IMR-90 (cell line): ENCODE data around the gene SCGB1C1. TPM values are rescaled to one million over a fixed set of nuclear protein-coding genes. Genes with fewer than 3 reads are reported as not detected.

ENCODE experiments used
- ATAC-seq: fragments of 200-7000 bp; cut with Tn5 transposase; 2 replicates; pipeline ENCODE4 v1.9.1; 2020; ENCODE audit warnings: low read depth, mild to moderate bottlenecking, moderate library complexity
- BruUV-seq: library from RNA; stranded (reverse); fragments of 400-500 nt; replicated peaks from 2 replicates; lab custom pipeline; 2021; lab: Mats Ljungman, UMichigan
- CTCF ChIA-PET: fragments of 300-600 bp; formaldehyde crosslinking; extraction: SDS; loops from one replicate; lab custom pipeline; 2021; ENCODE audit warnings: antibody characterized with exemption; lab: Yijun Ruan, JAX
- POLR2A ChIA-PET: fragments of 300-600 bp; sonication (Branson Sonifier 250); formaldehyde crosslinking; loops from one replicate; lab custom pipeline; 2022; ENCODE audit warnings: antibody characterized with exemption; ENCODE audit not compliant: unreplicated experiment; lab: Charles Lee
- DNase-seq: peaks from one replicate; pipeline ENCODE4 v3.0.0; 2013
- H2AFZ ChIP-seq: replicated peaks from 2 replicates; pipeline ENCODE3; 2013; ENCODE audit warnings: low read length, mild to moderate bottlenecking; ENCODE audit not compliant: poor library complexity
- H2AK5ac ChIP-seq: 2 replicates; pipeline ENCODE4 v1.6.1; 2013; ENCODE audit warnings: low read depth, low read length, inconsistent platforms
- H2AK9ac ChIP-seq: replicated peaks from 2 replicates; pipeline ENCODE3; 2013; ENCODE audit warnings: mild to moderate bottlenecking, low read depth, low read length, moderate library complexity; ENCODE audit not compliant: poor library complexity
- H2BK120ac ChIP-seq: 2 replicates; pipeline ENCODE4 v1.6.1; 2013; ENCODE audit warnings: low read depth, low read length, inconsistent platforms
- H2BK15ac ChIP-seq: 3 replicates; pipeline ENCODE4 v1.6.1; 2013; ENCODE audit warnings: low read depth, low read length, inconsistent platforms
- H2BK20ac ChIP-seq: 2 replicates; pipeline ENCODE4 v1.6.1; 2013; ENCODE audit warnings: low read depth, mild to moderate bottlenecking, inconsistent platforms, low read length, moderate library complexity
- H2BK5ac ChIP-seq: 2 replicates; pipeline ENCODE4 v1.6.1; 2013; ENCODE audit warnings: mild to moderate bottlenecking, low read depth, low read length, inconsistent platforms; ENCODE audit not compliant: poor library complexity, severe bottlenecking
- H3K14ac ChIP-seq: replicated peaks from 2 replicates; pipeline ENCODE4 v1.6.1; 2013; ENCODE audit warnings: low read depth, low read length, inconsistent platforms
- H3K18ac ChIP-seq: 2 replicates; pipeline ENCODE4 v1.6.1; 2013; ENCODE audit warnings: low read depth, low read length, control low read depth
- H3K23ac ChIP-seq: 2 replicates; pipeline ENCODE4 v1.6.1; 2013; ENCODE audit warnings: low read depth, low read length, inconsistent platforms
- H3K27ac ChIP-seq: 2 replicates; pipeline ENCODE4 v1.5.1; 2013; ENCODE audit warnings: mild to moderate bottlenecking, control low read depth, low read length; ENCODE audit not compliant: insufficient read depth
- H3K27me3 ChIP-seq: 2 replicates; pipeline ENCODE4 v1.6.1; 2013; ENCODE audit warnings: low read length; ENCODE audit not compliant: control insufficient read depth, insufficient read depth
- H3K36me3 ChIP-seq: 2 replicates; pipeline ENCODE4 v1.6.1; 2013; ENCODE audit warnings: low read length, mixed read lengths; ENCODE audit not compliant: control insufficient read depth, insufficient read depth
- H3K4ac ChIP-seq: 2 replicates; pipeline ENCODE4 v1.6.1; 2013; ENCODE audit warnings: low read depth, low read length, inconsistent platforms
- H3K4me1 ChIP-seq: 2 replicates; pipeline ENCODE4 v1.6.1; 2013; ENCODE audit warnings: low read length, mixed read lengths; ENCODE audit not compliant: control insufficient read depth, insufficient read depth
- H3K4me2 ChIP-seq: 2 replicates; pipeline ENCODE4 v1.6.1; 2013; ENCODE audit warnings: low read depth, mild to moderate bottlenecking, control low read depth, low read length, moderate library complexity
- H3K4me3 ChIP-seq: 2 replicates; pipeline ENCODE4 v1.5.1; 2013; ENCODE audit warnings: low read depth, mild to moderate bottlenecking, control low read depth, low read length, moderate library complexity; ENCODE audit not compliant: insufficient read depth
- H3K56ac ChIP-seq: 2 replicates; pipeline ENCODE4 v1.6.1; 2013; ENCODE audit warnings: low read length, inconsistent platforms; ENCODE audit not compliant: insufficient read depth; ENCODE audit errors: extremely low read depth
- H3K79me1 ChIP-seq, 2 experiments: 2 replicates each; pipeline ENCODE4 v1.6.1; 2013; ENCODE audit warnings: low read length in 2 of 2, inconsistent platforms in 1 of 2, low read depth in 1 of 2
- H3K9ac ChIP-seq: 2 replicates; pipeline ENCODE4 v1.6.1; 2013; ENCODE audit warnings: low read depth, low read length, control low read depth
- H3K9me1 ChIP-seq: 2 replicates; pipeline ENCODE4 v1.6.1; 2013; ENCODE audit warnings: low read length, inconsistent platforms; ENCODE audit not compliant: insufficient read depth
- H3K9me3 ChIP-seq: 2 replicates; pipeline ENCODE4 v1.6.1; 2013; ENCODE audit warnings: low read length; ENCODE audit not compliant: control insufficient read depth, insufficient read depth
- H4K20me1 ChIP-seq: 2 replicates; pipeline ENCODE4 v1.6.1; 2013; ENCODE audit warnings: low read length, inconsistent platforms; ENCODE audit not compliant: insufficient read depth
- H4K5ac ChIP-seq: 2 replicates; pipeline ENCODE4 v1.6.1; 2013; ENCODE audit warnings: mild to moderate bottlenecking, low read depth, low read length, control low read depth
- H4K8ac ChIP-seq, 2 experiments: 2 replicates each; pipeline ENCODE4 v1.6.1; 2013; ENCODE audit warnings: low read depth in 2 of 2, low read length in 2 of 2, control low read depth in 1 of 2, inconsistent platforms in 1 of 2
- H4K91ac ChIP-seq: 2 replicates; pipeline ENCODE4 v1.6.1; 2013; ENCODE audit warnings: low read depth, low read length, inconsistent platforms; ENCODE audit not compliant: insufficient read depth
- FOS ChIP-seq: fragments of 150-350 bp; IDR thresholded peaks from 2 replicates; pipeline ENCODE4 v1.6.1; 2016; ENCODE audit warnings: low read depth, low read length
- MAZ ChIP-seq: IDR thresholded peaks from 2 replicates; pipeline ENCODE4 v1.6.1; 2012; ENCODE audit warnings: low read depth, mild to moderate bottlenecking, low read length, improper control_type of control experiment, moderate library complexity, borderline replicate concordance
- MXI1 ChIP-seq: IDR thresholded peaks from 2 replicates; pipeline ENCODE4 v1.6.1; 2012; ENCODE audit warnings: low read depth, mild to moderate bottlenecking, low read length, moderate library complexity, borderline replicate concordance
- WGBS, 2 experiments: methylation state at CpG; one replicate each; pipeline versions ENCODE4 v1.1.5 to v1.1.7; 2013; ENCODE audit warnings: missing lambda C conversion rate in 2 of 2; ENCODE audit not compliant: insufficient read length in 1 of 2; ENCODE audit errors: extremely low coverage in 2 of 2; 5-methylcytosine and 5-hydroxymethylcytosine counted together
- dilution Hi-C: fragments of 300-500 bp; cut with HindIII; formaldehyde crosslinking; loops from one replicate; pipeline ENCODE4 v1.14.3; 2018; ENCODE audit warnings: low sequenced_read_pairs; ENCODE audit not compliant: unreplicated experiment
- in situ Hi-C: fragments of 300-500 bp; cut with MboI; formaldehyde crosslinking; loops from 3 replicates; pipeline ENCODE4 v1.14.3; 2019; ENCODE audit warnings: low sequenced_read_pairs, inconsistent platforms, mixed read lengths
- intact Hi-C: fragments of 100-400 bp; cut with micrococcal nuclease; formaldehyde crosslinking; loops from 2 replicates; pipeline ENCODE4 v1.10.0; 2022
- polyA plus RNA-seq, 3 experiments: library from polyadenylated mRNA; depleted of rRNA; stranded (reverse); fragments of >200 nt; gene quantifications; 2 replicates each; pipeline ENCODE4 v1.2.3, GENCODE V29; 2012; ENCODE audit warnings: low replicate concordance in 1 of 3
- total RNA-seq: library from RNA; depleted of rRNA; stranded (reverse); fragments of >200 nt; gene quantifications from 2 replicates; pipeline ENCODE4 v1.2.3, GENCODE V29; 2012
- TF ChIP-seq, protein P1 (sequence below): conservative IDR thresholded peaks from 2 replicates; pipeline ENCODE4 v1.5.1; 2012; ENCODE audit warnings: mild to moderate bottlenecking, low read depth, low read length, improper control_type of control experiment

Gene SCGB1C1
- total and polyA plus RNA-seq, 2 of the 4 experiments (the other 2 are of a cell fraction): not detected

DNA sequence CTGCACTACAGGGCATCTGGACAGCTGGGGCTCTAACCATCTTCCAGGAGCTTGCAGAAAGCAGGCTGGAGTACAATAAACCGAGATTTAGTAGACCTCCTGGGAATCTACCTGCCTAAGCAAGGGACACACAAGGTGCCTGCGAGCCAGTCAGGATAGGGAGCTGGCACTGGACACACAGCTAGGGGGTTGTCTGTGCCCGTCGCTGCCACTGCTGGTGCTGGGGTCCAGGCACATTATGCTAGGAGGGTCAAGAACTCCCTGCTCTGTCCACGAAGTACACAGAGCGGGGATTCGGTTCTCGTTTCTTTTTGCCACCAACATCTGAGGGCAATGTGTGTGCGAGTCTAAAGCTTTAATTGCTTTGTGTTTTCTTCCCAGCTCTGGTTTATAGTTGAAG lies 18.9 kb downstream of the SCGB1C1 start:
- Histone ChIP-seq H3K4me3 (no peak overlapping the region), H2BK5ac (no peak overlapping the region), H3K27ac (no peak overlapping the region), H3K4ac (no peak overlapping the region), H4K20me1 (peaks cover 67% of the 10 kb centered on the region), H3K9ac (no peak overlapping the region), H4K91ac (no peak overlapping the region), H3K56ac (no peak overlapping the region), H3K36me3 (peaks cover 64% of the 10 kb centered on the region), H3K9me1 (peaks cover 19% of the 10 kb centered on the region), H3K23ac (no peak overlapping the region), H3K9me3 (no peaks in the 10 kb centered on the region), H2AK5ac (no peak overlapping the region), H2BK20ac (no peak overlapping the region), H3K14ac (no peak overlapping the region), H3K4me1 (peaks cover 23% of the 10 kb centered on the region), H4K5ac (no peak overlapping the region), H3K27me3 (no peaks in the 10 kb centered on the region), H3K4me2 (no peak overlapping the region), H2BK120ac (no peak overlapping the region), H2BK15ac (no peak overlapping the region), H2AFZ (no peak overlapping the region), H2AK9ac (peak overlapping the region; percentile 15), H4K8ac (no peak overlapping the region), H3K18ac (no peak overlapping the region), H3K79me1 (peaks cover 32 to 72% of the 10 kb centered on the region in 2 experiments)
- ChIA-PET POLR2A (no interaction called here), CTCF (no interaction called here)
- no TSS peak for BruUV-seq
- in situ Hi-C loops: no loop called here
- DNase-seq (no peak), ATAC-seq (no peak)
- dilution Hi-C loops: no loop called here
- intact Hi-C loops: no loop called here
- no peak for TF ChIP-seq MXI1
- TF ChIP-seq FOS: no peak
- no peak for TF ChIP-seq MAZ
- TF ChIP-seq, protein P1, sequence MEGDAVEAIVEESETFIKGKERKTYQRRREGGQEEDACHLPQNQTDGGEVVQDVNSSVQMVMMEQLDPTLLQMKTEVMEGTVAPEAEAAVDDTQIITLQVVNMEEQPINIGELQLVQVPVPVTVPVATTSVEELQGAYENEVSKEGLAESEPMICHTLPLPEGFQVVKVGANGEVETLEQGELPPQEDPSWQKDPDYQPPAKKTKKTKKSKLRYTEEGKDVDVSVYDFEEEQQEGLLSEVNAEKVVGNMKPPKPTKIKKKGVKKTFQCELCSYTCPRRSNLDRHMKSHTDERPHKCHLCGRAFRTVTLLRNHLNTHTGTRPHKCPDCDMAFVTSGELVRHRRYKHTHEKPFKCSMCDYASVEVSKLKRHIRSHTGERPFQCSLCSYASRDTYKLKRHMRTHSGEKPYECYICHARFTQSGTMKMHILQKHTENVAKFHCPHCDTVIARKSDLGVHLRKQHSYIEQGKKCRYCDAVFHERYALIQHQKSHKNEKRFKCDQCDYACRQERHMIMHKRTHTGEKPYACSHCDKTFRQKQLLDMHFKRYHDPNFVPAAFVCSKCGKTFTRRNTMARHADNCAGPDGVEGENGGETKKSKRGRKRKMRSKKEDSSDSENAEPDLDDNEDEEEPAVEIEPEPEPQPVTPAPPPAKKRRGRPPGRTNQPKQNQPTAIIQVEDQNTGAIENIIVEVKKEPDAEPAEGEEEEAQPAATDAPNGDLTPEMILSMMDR: no peak
- WGBS, 2 experiments: 100% methylated on average over 3 of the region's 9 CpGs; no CpG with 5 or more reads in 1 of the 2 experiments
